Muscle of arm (tissue), 12 donors: ENCODE results near the gene PI16. TPM values are rescaled to one million over a fixed set of nuclear protein-coding genes. Genes with fewer than 3 reads are reported as not detected.

Source experiments
- polyA plus RNA-seq, 12 donors: library from polyadenylated mRNA; unstranded; fragments of 120-200 nt; gene quantifications; one replicate each; pipeline ENCODE4 v1.2.1, GENCODE V29; 2013; ENCODE audit not compliant: insufficient read length in 12 of 12

The PI16 gene
- polyA plus RNA-seq, 12 donors: 5.1 to 65.3 (median 10.9) TPM; not detected in 1

Other genes starting within 250 kb of the PI16 start
- gene CPNE5, start 115.3 kb upstream of the PI16 start, polyA plus RNA-seq: 10 to 100 TPM in 7 of 12 donors, 1 to 10 TPM in 4, not detected in 1; 5.7 to 30.5 (median 11.1) TPM
- gene PPIL1, start 79.9 kb upstream of the PI16 start, polyA plus RNA-seq: 10 to 100 TPM in 11 of 12 donors, not detected in 1; 29.9 to 46.2 (median 36.8) TPM
- 10 to 100 TPM in 11 of 12 donors, not detected in 1; 32.1 to 45.0 (median 37.1) TPM for gene C6orf89, start 68.8 kb upstream of the PI16 start, polyA plus RNA-seq
- gene MTCH1, start 31.5 kb downstream of the PI16 start, polyA plus RNA-seq: 100 to 1,000 TPM in 7 of 12 donors, 10 to 100 TPM in 4, not detected in 1; 92.8 to 129 (median 105) TPM
- 1 to 10 TPM in 11 of 12 donors, not detected in 1; 2.4 to 8.1 (median 3.0) TPM for gene FGD2, start 50.9 kb downstream of the PI16 start, polyA plus RNA-seq
- gene PIM1, start 215.4 kb downstream of the PI16 start, polyA plus RNA-seq: 10 to 100 TPM in 11 of 12 donors, not detected in 1; 14.0 to 36.4 (median 26.1) TPM